Osteoblast (primary cell): ENCODE results near the gene PARP12. TPM values are rescaled to one million over a fixed set of nuclear protein-coding genes. Genes with fewer than 3 reads are reported as not detected.

ENCODE experiments used
- DNase-seq: peaks from one replicate; pipeline ENCODE4 v3.0.0; 2011; ENCODE audit warnings: low spot score, mixed read lengths; ENCODE audit not compliant: insufficient read length; ENCODE audit errors: missing footprints
- H2AFZ ChIP-seq: 2 replicates; pipeline ENCODE4 v1.6.0; 2011; ENCODE audit warnings: mild to moderate bottlenecking, low read length
- H3K27ac ChIP-seq: 2 replicates; pipeline ENCODE4 v1.5.1; 2011; ENCODE audit warnings: mild to moderate bottlenecking, low read depth, low read length, moderate library complexity
- H3K27me3 ChIP-seq: 2 replicates; pipeline ENCODE4 v1.6.0; 2012; ENCODE audit warnings: mild to moderate bottlenecking, control low read depth, inconsistent platforms, low read length, moderate library complexity; ENCODE audit not compliant: insufficient read depth
- H3K36me3 ChIP-seq: 2 replicates; pipeline ENCODE4 v1.5.1; 2011; ENCODE audit warnings: mild to moderate bottlenecking, low read length, control low read depth, moderate library complexity; ENCODE audit not compliant: insufficient read depth
- H3K4me1 ChIP-seq: 2 replicates; pipeline ENCODE4 v1.5.1; 2011; ENCODE audit warnings: mild to moderate bottlenecking, low read length, control low read depth, moderate library complexity; ENCODE audit not compliant: insufficient read depth
- H3K4me2 ChIP-seq: 2 replicates; pipeline ENCODE4 v1.6.0; 2011; ENCODE audit warnings: mild to moderate bottlenecking, low read length; ENCODE audit not compliant: insufficient read depth
- H3K4me3 ChIP-seq: fragments of 200-600 bp; sonication (generic); 3 replicates; pipeline ENCODE4 v1.5.1; 2012; ENCODE audit warnings: mild to moderate bottlenecking, low read length, inconsistent platforms; ENCODE audit not compliant: insufficient read depth
- H3K79me2 ChIP-seq: 2 replicates; pipeline ENCODE4 v1.6.0; 2012; ENCODE audit warnings: mild to moderate bottlenecking, low read length, control low read depth, inconsistent platforms; ENCODE audit not compliant: insufficient read depth
- H3K9me3 ChIP-seq: 2 replicates; pipeline ENCODE4 v1.5.1; 2011; ENCODE audit warnings: low read depth, low read length, control low read depth
- H4K20me1 ChIP-seq: 2 replicates; pipeline ENCODE4 v1.6.0; 2012; ENCODE audit warnings: mild to moderate bottlenecking, low read length, control low read depth; ENCODE audit not compliant: insufficient read depth
- total RNA-seq: library from RNA; depleted of rRNA; stranded (reverse); fragments of >200 nt; gene quantifications from 2 replicates; pipeline ENCODE4 v1.2.3, GENCODE V29; 2012
- TF ChIP-seq, protein P1 (sequence below): IDR thresholded peaks from 2 replicates; pipeline ENCODE4 v1.5.1; 2011; ENCODE audit warnings: mild to moderate bottlenecking, low read depth, low read length, moderate library complexity; ENCODE audit errors: extremely low read depth

Gene PARP12
- total RNA-seq, 1 donor, result 26.4 TPM

GRCh38 chr7:140033779-140034363, 28.9 kb downstream of the PARP12 start:
- Histone ChIP-seq H3K79me2 (peaks cover 2% of the 10 kb centered on the region), H3K4me2 (peak overlapping the region; percentile 53), H2AFZ (no peak overlapping the region), H3K4me1 (peaks cover 59% of the 10 kb centered on the region), H3K27me3 (no peaks in the 10 kb centered on the region), H3K36me3 (peaks cover 8% of the 10 kb centered on the region), H4K20me1 (no peaks in the 10 kb centered on the region), H3K4me3 (no peak overlapping the region), H3K9me3 (no peaks in the 10 kb centered on the region), H3K27ac (peak overlapping the region; percentile 93)
- no peak for DNase-seq
- TF ChIP-seq, protein P1, sequence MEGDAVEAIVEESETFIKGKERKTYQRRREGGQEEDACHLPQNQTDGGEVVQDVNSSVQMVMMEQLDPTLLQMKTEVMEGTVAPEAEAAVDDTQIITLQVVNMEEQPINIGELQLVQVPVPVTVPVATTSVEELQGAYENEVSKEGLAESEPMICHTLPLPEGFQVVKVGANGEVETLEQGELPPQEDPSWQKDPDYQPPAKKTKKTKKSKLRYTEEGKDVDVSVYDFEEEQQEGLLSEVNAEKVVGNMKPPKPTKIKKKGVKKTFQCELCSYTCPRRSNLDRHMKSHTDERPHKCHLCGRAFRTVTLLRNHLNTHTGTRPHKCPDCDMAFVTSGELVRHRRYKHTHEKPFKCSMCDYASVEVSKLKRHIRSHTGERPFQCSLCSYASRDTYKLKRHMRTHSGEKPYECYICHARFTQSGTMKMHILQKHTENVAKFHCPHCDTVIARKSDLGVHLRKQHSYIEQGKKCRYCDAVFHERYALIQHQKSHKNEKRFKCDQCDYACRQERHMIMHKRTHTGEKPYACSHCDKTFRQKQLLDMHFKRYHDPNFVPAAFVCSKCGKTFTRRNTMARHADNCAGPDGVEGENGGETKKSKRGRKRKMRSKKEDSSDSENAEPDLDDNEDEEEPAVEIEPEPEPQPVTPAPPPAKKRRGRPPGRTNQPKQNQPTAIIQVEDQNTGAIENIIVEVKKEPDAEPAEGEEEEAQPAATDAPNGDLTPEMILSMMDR, result no peak

GRCh38 chr7:140033036-140033435, 29.7 kb downstream of the PARP12 start:
- H2AFZ ChIP-seq, result peak overlapping the region; percentile 44

DNA sequence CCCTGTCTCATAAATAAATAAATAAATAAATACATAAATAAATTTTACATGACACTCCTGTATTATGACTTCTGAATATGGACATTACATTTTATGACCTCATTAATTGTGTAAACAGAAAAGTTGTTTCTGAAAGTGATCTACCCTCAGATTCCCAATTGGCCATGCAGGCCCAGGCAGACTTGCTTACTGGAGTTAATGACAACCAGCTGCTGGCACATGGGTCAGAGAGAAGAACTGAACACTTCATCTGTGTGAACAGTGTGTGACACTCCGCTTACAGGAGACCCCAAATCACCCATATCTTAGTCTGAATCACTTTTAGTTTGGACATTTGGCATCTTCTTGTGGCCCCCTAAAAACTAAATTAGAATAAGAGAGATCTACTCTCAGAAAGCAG, 31.4 kb downstream of the PARP12 start:
- TF ChIP-seq, protein P1, result no peak
- Histone ChIP-seq H3K79me2 (no peaks in the 10 kb centered on the region), H3K4me2 (no peak overlapping the region), H3K4me3 (no peak overlapping the region), H3K9me3 (no peaks in the 10 kb centered on the region), H3K4me1 (peaks cover 51% of the 10 kb centered on the region), H3K27me3 (no peaks in the 10 kb centered on the region), H3K27ac (peak overlapping the region; percentile 47), H4K20me1 (no peaks in the 10 kb centered on the region), H2AFZ (no peak overlapping the region), H3K36me3 (peaks cover 3% of the 10 kb centered on the region)
- no peak for DNase-seq

More at GRCh38 chr7:140033036-140033435, 29.7 kb downstream of the PARP12 start:
- Histone ChIP-seq H4K20me1 (no peaks in the 10 kb centered on the region), H3K4me3 (no peak overlapping the region), H3K27me3 (no peaks in the 10 kb centered on the region), H3K4me1 (peaks cover 55% of the 10 kb centered on the region), H3K4me2 (peak overlapping the region; percentile 53), H3K27ac (peak overlapping the region; percentile 93), H3K9me3 (no peaks in the 10 kb centered on the region), H3K36me3 (peaks cover 11% of the 10 kb centered on the region), H3K79me2 (no peaks in the 10 kb centered on the region)
- DNase-seq, result no peak
- TF ChIP-seq, protein P1, result no peak

DNA sequence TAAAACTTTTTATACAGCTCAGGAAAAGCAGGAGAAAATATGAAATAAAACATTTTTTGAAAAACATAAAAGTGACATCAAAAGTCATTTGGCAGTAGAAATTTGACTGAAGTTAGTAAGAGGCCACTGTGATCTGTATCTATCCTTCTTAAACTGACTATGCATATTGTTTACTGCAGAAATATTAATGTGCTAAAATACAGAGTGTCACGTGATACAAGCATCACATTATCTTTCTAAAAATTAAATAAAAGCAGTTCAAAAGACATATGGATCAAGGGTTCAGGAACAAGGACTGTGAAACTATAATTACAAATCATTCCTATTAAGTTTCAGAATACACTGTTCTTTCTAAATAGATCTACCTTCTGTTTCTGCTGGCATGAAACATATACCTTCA, 33.7 kb downstream of the PARP12 start:
- H3K36me3 ChIP-seq, result peaks cover 3% of the 10 kb centered on the region
- TF ChIP-seq, protein P1, result no peak
- no peak overlapping the region for H3K4me2 ChIP-seq
- H3K4me1 ChIP-seq, result peaks cover 28% of the 10 kb centered on the region
- no peaks in the 10 kb centered on the region for H3K9me3 ChIP-seq
- no peak overlapping the region for H3K4me3 ChIP-seq
- H2AFZ ChIP-seq, result no peak overlapping the region
- H3K27me3 ChIP-seq, result no peaks in the 10 kb centered on the region
- H3K27ac ChIP-seq, result no peak overlapping the region
- DNase-seq, result no peak
- H4K20me1 ChIP-seq, result no peaks in the 10 kb centered on the region
- no peaks in the 10 kb centered on the region for H3K79me2 ChIP-seq
